IMR-90 (cell line): Measurements from ENCODE around the gene CA4. TPM values are rescaled to one million over a fixed set of nuclear protein-coding genes. Genes with fewer than 3 reads are reported as not detected.

Source experiments
- ATAC-seq: fragments of 200-7000 bp; cut with Tn5 transposase; 2 replicates; pipeline ENCODE4 v1.9.1; 2020; ENCODE audit warnings: low read depth, mild to moderate bottlenecking, moderate library complexity
- BruUV-seq: library from RNA; stranded (reverse); fragments of 400-500 nt; replicated peaks from 2 replicates; lab custom pipeline; 2021; lab: Mats Ljungman, UMichigan
- CTCF ChIA-PET: fragments of 300-600 bp; formaldehyde crosslinking; extraction: SDS; loops from one replicate; lab custom pipeline; 2021; ENCODE audit warnings: antibody characterized with exemption; lab: Yijun Ruan, JAX
- POLR2A ChIA-PET: fragments of 300-600 bp; sonication (Branson Sonifier 250); formaldehyde crosslinking; loops from one replicate; lab custom pipeline; 2022; ENCODE audit warnings: antibody characterized with exemption; ENCODE audit not compliant: unreplicated experiment; lab: Charles Lee
- DNase-seq: peaks from one replicate; pipeline ENCODE4 v3.0.0; 2013
- H2AFZ ChIP-seq: replicated peaks from 2 replicates; pipeline ENCODE3; 2013; ENCODE audit warnings: low read length, mild to moderate bottlenecking; ENCODE audit not compliant: poor library complexity
- H2AK5ac ChIP-seq: 2 replicates; pipeline ENCODE4 v1.6.1; 2013; ENCODE audit warnings: low read depth, low read length, inconsistent platforms
- H2AK9ac ChIP-seq: replicated peaks from 2 replicates; pipeline ENCODE3; 2013; ENCODE audit warnings: mild to moderate bottlenecking, low read depth, low read length, moderate library complexity; ENCODE audit not compliant: poor library complexity
- H2BK120ac ChIP-seq: 2 replicates; pipeline ENCODE4 v1.6.1; 2013; ENCODE audit warnings: low read depth, low read length, inconsistent platforms
- H2BK15ac ChIP-seq: 3 replicates; pipeline ENCODE4 v1.6.1; 2013; ENCODE audit warnings: low read depth, low read length, inconsistent platforms
- H2BK20ac ChIP-seq: 2 replicates; pipeline ENCODE4 v1.6.1; 2013; ENCODE audit warnings: low read depth, mild to moderate bottlenecking, inconsistent platforms, low read length, moderate library complexity
- H2BK5ac ChIP-seq: 2 replicates; pipeline ENCODE4 v1.6.1; 2013; ENCODE audit warnings: mild to moderate bottlenecking, low read depth, low read length, inconsistent platforms; ENCODE audit not compliant: poor library complexity, severe bottlenecking
- H3K14ac ChIP-seq: replicated peaks from 2 replicates; pipeline ENCODE4 v1.6.1; 2013; ENCODE audit warnings: low read depth, low read length, inconsistent platforms
- H3K18ac ChIP-seq: 2 replicates; pipeline ENCODE4 v1.6.1; 2013; ENCODE audit warnings: low read depth, low read length, control low read depth
- H3K23ac ChIP-seq: 2 replicates; pipeline ENCODE4 v1.6.1; 2013; ENCODE audit warnings: low read depth, low read length, inconsistent platforms
- H3K27ac ChIP-seq: 2 replicates; pipeline ENCODE4 v1.5.1; 2013; ENCODE audit warnings: mild to moderate bottlenecking, control low read depth, low read length; ENCODE audit not compliant: insufficient read depth
- H3K27me3 ChIP-seq: 2 replicates; pipeline ENCODE4 v1.6.1; 2013; ENCODE audit warnings: low read length; ENCODE audit not compliant: control insufficient read depth, insufficient read depth
- H3K36me3 ChIP-seq: 2 replicates; pipeline ENCODE4 v1.6.1; 2013; ENCODE audit warnings: low read length, mixed read lengths; ENCODE audit not compliant: control insufficient read depth, insufficient read depth
- H3K4ac ChIP-seq: 2 replicates; pipeline ENCODE4 v1.6.1; 2013; ENCODE audit warnings: low read depth, low read length, inconsistent platforms
- H3K4me1 ChIP-seq: 2 replicates; pipeline ENCODE4 v1.6.1; 2013; ENCODE audit warnings: low read length, mixed read lengths; ENCODE audit not compliant: control insufficient read depth, insufficient read depth
- H3K4me2 ChIP-seq: 2 replicates; pipeline ENCODE4 v1.6.1; 2013; ENCODE audit warnings: low read depth, mild to moderate bottlenecking, control low read depth, low read length, moderate library complexity
- H3K4me3 ChIP-seq: 2 replicates; pipeline ENCODE4 v1.5.1; 2013; ENCODE audit warnings: low read depth, mild to moderate bottlenecking, control low read depth, low read length, moderate library complexity; ENCODE audit not compliant: insufficient read depth
- H3K56ac ChIP-seq: 2 replicates; pipeline ENCODE4 v1.6.1; 2013; ENCODE audit warnings: low read length, inconsistent platforms; ENCODE audit not compliant: insufficient read depth; ENCODE audit errors: extremely low read depth
- H3K79me1 ChIP-seq, 2 experiments: 2 replicates each; pipeline ENCODE4 v1.6.1; 2013; ENCODE audit warnings: low read length in 2 of 2, inconsistent platforms in 1 of 2, low read depth in 1 of 2
- H3K9ac ChIP-seq: 2 replicates; pipeline ENCODE4 v1.6.1; 2013; ENCODE audit warnings: low read depth, low read length, control low read depth
- H3K9me1 ChIP-seq: 2 replicates; pipeline ENCODE4 v1.6.1; 2013; ENCODE audit warnings: low read length, inconsistent platforms; ENCODE audit not compliant: insufficient read depth
- H3K9me3 ChIP-seq: 2 replicates; pipeline ENCODE4 v1.6.1; 2013; ENCODE audit warnings: low read length; ENCODE audit not compliant: control insufficient read depth, insufficient read depth
- H4K20me1 ChIP-seq: 2 replicates; pipeline ENCODE4 v1.6.1; 2013; ENCODE audit warnings: low read length, inconsistent platforms; ENCODE audit not compliant: insufficient read depth
- H4K5ac ChIP-seq: 2 replicates; pipeline ENCODE4 v1.6.1; 2013; ENCODE audit warnings: mild to moderate bottlenecking, low read depth, low read length, control low read depth
- H4K8ac ChIP-seq, 2 experiments: 2 replicates each; pipeline ENCODE4 v1.6.1; 2013; ENCODE audit warnings: low read depth in 2 of 2, low read length in 2 of 2, control low read depth in 1 of 2, inconsistent platforms in 1 of 2
- H4K91ac ChIP-seq: 2 replicates; pipeline ENCODE4 v1.6.1; 2013; ENCODE audit warnings: low read depth, low read length, inconsistent platforms; ENCODE audit not compliant: insufficient read depth
- BHLHE40 ChIP-seq: fragments of 150-350 bp; IDR thresholded peaks from 2 replicates; pipeline ENCODE4 v1.6.1; 2016; ENCODE audit warnings: mild to moderate bottlenecking, low read depth, low read length
- CEBPB ChIP-seq: IDR thresholded peaks from 2 replicates; pipeline ENCODE4 v1.6.1; 2012; ENCODE audit warnings: low read depth, low read length, improper control_type of control experiment
- CHD1 ChIP-seq: IDR thresholded peaks from 2 replicates; pipeline ENCODE4 v1.6.1; 2012; ENCODE audit warnings: low read depth, low read length, improper control_type of control experiment
- FOS ChIP-seq: fragments of 150-350 bp; IDR thresholded peaks from 2 replicates; pipeline ENCODE4 v1.6.1; 2016; ENCODE audit warnings: low read depth, low read length
- MAFK ChIP-seq: IDR thresholded peaks from 2 replicates; pipeline ENCODE4 v1.6.1; 2012; ENCODE audit warnings: low read depth, low read length, improper control_type of control experiment
- MAZ ChIP-seq: IDR thresholded peaks from 2 replicates; pipeline ENCODE4 v1.6.1; 2012; ENCODE audit warnings: low read depth, mild to moderate bottlenecking, low read length, improper control_type of control experiment, moderate library complexity, borderline replicate concordance
- MXI1 ChIP-seq: IDR thresholded peaks from 2 replicates; pipeline ENCODE4 v1.6.1; 2012; ENCODE audit warnings: low read depth, mild to moderate bottlenecking, low read length, moderate library complexity, borderline replicate concordance
- NFE2L2 ChIP-seq: fragments of 150-350 bp; IDR thresholded peaks from 2 replicates; pipeline ENCODE4 v1.6.1; 2016; ENCODE audit warnings: low read depth, mild to moderate bottlenecking, low read length
- POLR2A ChIP-seq: IDR thresholded peaks from 2 replicates; pipeline ENCODE4 v1.6.1; 2012; ENCODE audit warnings: mild to moderate bottlenecking, low read depth, low read length
- RAD21 ChIP-seq: IDR thresholded peaks from 2 replicates; pipeline ENCODE4 v1.6.1; 2012; ENCODE audit warnings: low read length, improper control_type of control experiment
- RFX5 ChIP-seq: IDR thresholded peaks from 2 replicates; pipeline ENCODE4 v1.8.0; 2012; ENCODE audit warnings: low read depth, mild to moderate bottlenecking, low read length, moderate library complexity
- SMC3 ChIP-seq: fragments of 150-350 bp; IDR thresholded peaks from 2 replicates; pipeline ENCODE4 v1.6.1; 2016; ENCODE audit warnings: low read depth, mild to moderate bottlenecking, antibody characterized with exemption, low read length, moderate library complexity
- WGBS, 2 experiments: methylation state at CpG; one replicate each; pipeline versions ENCODE4 v1.1.5 to v1.1.7; 2013; ENCODE audit warnings: missing lambda C conversion rate in 2 of 2; ENCODE audit not compliant: insufficient read length in 1 of 2; ENCODE audit errors: extremely low coverage in 2 of 2; 5-methylcytosine and 5-hydroxymethylcytosine counted together
- dilution Hi-C: fragments of 300-500 bp; cut with HindIII; formaldehyde crosslinking; loops from one replicate; pipeline ENCODE4 v1.14.3; 2018; ENCODE audit warnings: low sequenced_read_pairs; ENCODE audit not compliant: unreplicated experiment
- in situ Hi-C: fragments of 300-500 bp; cut with MboI; formaldehyde crosslinking; loops from 3 replicates; pipeline ENCODE4 v1.14.3; 2019; ENCODE audit warnings: low sequenced_read_pairs, inconsistent platforms, mixed read lengths
- intact Hi-C: fragments of 100-400 bp; cut with micrococcal nuclease; formaldehyde crosslinking; loops from 2 replicates; pipeline ENCODE4 v1.10.0; 2022
- polyA plus RNA-seq, 3 experiments: library from polyadenylated mRNA; depleted of rRNA; stranded (reverse); fragments of >200 nt; gene quantifications; 2 replicates each; pipeline ENCODE4 v1.2.3, GENCODE V29; 2012; ENCODE audit warnings: low replicate concordance in 1 of 3
- total RNA-seq: library from RNA; depleted of rRNA; stranded (reverse); fragments of >200 nt; gene quantifications from 2 replicates; pipeline ENCODE4 v1.2.3, GENCODE V29; 2012
- TF ChIP-seq, protein P1 (sequence below): conservative IDR thresholded peaks from 2 replicates; pipeline ENCODE4 v1.5.1; 2012; ENCODE audit warnings: mild to moderate bottlenecking, low read depth, low read length, improper control_type of control experiment
- TF ChIP-seq, protein P2 (sequence below): fragments of 150-350 bp; IDR thresholded peaks from 2 replicates; pipeline ENCODE4 v1.6.1; 2017; ENCODE audit warnings: mild to moderate bottlenecking, antibody characterized with exemption, low read length, low read depth

Gene CA4
- total and polyA plus RNA-seq, 2 of the 4 experiments (the other 2 are of a cell fraction) = not detected

DNA sequence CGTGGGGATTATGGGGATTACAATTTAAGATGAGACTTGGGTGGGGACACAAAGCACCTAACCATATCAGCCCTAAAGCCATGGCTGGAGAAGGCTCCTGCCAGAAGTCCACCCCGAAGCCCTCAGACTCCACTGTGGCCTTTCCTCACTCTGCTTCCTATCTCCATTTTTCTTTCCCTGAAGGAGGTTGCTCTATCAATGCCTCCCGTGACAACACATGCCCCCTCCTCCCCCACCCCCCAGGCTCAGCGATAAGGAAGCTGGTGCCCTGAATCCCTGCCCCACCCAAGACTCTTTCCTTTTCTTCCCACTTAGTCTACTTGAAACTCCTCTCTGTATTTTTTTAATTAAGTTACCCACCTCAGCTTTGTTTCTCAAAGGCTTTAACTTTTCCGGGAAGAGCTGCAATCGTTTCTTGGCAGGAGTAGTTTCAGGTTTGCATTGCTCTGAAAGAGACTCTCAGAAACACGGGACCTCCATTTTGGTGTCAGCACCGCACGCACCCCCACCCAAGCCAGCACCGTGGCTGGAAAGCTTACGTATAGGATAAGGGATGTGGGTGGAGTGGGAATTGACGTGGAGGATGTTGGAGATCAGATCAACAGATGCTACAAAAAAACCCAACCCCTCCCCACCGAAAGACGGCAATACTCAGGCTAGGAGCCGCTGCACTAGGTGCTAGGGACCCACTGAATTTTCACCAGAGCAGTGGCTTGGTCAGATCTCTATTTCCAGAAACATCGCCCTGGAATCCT lies 15.2 kb upstream of the CA4 start:
- BruUV-seq = no TSS peak
- TF ChIP-seq MAFK = no peak
- no peak for TF ChIP-seq NFE2L2
- TF ChIP-seq CEBPB = no peak
- TF ChIP-seq MXI1 = no peak
- TF ChIP-seq POLR2A = no peak
- TF ChIP-seq CHD1 = no peak
- TF ChIP-seq, protein P1, sequence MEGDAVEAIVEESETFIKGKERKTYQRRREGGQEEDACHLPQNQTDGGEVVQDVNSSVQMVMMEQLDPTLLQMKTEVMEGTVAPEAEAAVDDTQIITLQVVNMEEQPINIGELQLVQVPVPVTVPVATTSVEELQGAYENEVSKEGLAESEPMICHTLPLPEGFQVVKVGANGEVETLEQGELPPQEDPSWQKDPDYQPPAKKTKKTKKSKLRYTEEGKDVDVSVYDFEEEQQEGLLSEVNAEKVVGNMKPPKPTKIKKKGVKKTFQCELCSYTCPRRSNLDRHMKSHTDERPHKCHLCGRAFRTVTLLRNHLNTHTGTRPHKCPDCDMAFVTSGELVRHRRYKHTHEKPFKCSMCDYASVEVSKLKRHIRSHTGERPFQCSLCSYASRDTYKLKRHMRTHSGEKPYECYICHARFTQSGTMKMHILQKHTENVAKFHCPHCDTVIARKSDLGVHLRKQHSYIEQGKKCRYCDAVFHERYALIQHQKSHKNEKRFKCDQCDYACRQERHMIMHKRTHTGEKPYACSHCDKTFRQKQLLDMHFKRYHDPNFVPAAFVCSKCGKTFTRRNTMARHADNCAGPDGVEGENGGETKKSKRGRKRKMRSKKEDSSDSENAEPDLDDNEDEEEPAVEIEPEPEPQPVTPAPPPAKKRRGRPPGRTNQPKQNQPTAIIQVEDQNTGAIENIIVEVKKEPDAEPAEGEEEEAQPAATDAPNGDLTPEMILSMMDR = no peak
- TF ChIP-seq MAZ = no peak
- TF ChIP-seq, protein P2, sequence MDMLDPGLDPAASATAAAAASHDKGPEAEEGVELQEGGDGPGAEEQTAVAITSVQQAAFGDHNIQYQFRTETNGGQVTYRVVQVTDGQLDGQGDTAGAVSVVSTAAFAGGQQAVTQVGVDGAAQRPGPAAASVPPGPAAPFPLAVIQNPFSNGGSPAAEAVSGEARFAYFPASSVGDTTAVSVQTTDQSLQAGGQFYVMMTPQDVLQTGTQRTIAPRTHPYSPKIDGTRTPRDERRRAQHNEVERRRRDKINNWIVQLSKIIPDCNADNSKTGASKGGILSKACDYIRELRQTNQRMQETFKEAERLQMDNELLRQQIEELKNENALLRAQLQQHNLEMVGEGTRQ = no peak
- TF ChIP-seq FOS = no peak
- TF ChIP-seq SMC3 = no peak
- TF ChIP-seq RAD21 = no peak
- TF ChIP-seq RFX5 = no peak
- TF ChIP-seq BHLHE40 = no peak

More for the DNA sequence above, 15.2 kb upstream of the CA4 start:
- H3K56ac ChIP-seq = peak overlapping the region; percentile 63
- H3K14ac ChIP-seq = peak overlapping the region; percentile 53
- in situ Hi-C loops (loop anchor here (25.0 kb wide), 2 partner anchors 278 to 503 kb away; partner anchors contain the start of gene CHCT1), intact Hi-C loops (loop anchor here (10.0 kb wide), 1 partner anchor 470 kb away; the partner anchor contains the start of gene PPM1D), dilution Hi-C loops (no loop called here)
- H3K27me3 ChIP-seq = peaks cover 18% of the 10 kb centered on the region
- CTCF ChIA-PET = no interaction called here
- peak overlapping the region; percentile 76; the same call in 1 of the 2 replicates for H3K23ac ChIP-seq
- no peaks in the 10 kb centered on the region for H3K4me1 ChIP-seq
- peak overlapping the region; percentile 94 for H2AFZ ChIP-seq
- H2BK20ac ChIP-seq = no peak overlapping the region
- peak overlapping the region; percentile 12 for H2BK5ac ChIP-seq
- 0% methylated on average over 2 of the region's 16 CpGs; no CpG with 5 or more reads in 1 of the 2 experiments for WGBS, 2 experiments
- H3K9me1 ChIP-seq = peaks cover 8% of the 10 kb centered on the region
- DNase-seq = peak; percentile 67
- H4K91ac ChIP-seq = peak overlapping the region; percentile 75
- H3K9ac ChIP-seq = peak overlapping the region; percentile 57
- no peak overlapping the region for H4K5ac ChIP-seq
- peak overlapping the region; percentile 73 for H2AK9ac ChIP-seq
- 0 out of 2 replicates have a peak overlapping the region, but pooled peaks have one; percentile 36 for H2AK5ac ChIP-seq
- H2BK120ac ChIP-seq = no peak overlapping the region; the same call in 1 of the 2 replicates
- peak overlapping the region in 1 of 2 experiments; percentile 56; a peak in 1 of 4 replicates for H4K8ac ChIP-seq
- peaks cover 16 to 27% of the 10 kb centered on the region in 2 experiments; a peak in 2 of 4 replicates for H3K79me1 ChIP-seq
- peak overlapping the region; percentile 81 for H3K4me2 ChIP-seq
- peak; percentile 29 for ATAC-seq
- peaks cover 4% of the 10 kb centered on the region; the same call in 1 of the 2 replicates for H3K36me3 ChIP-seq
- H3K4ac ChIP-seq = peak overlapping the region; percentile 65
- H3K4me3 ChIP-seq = peak overlapping the region; percentile 59
- POLR2A ChIA-PET = no interaction called here
- H2BK15ac ChIP-seq = no peak overlapping the region
- peak overlapping the region; percentile 25 for H3K27ac ChIP-seq
- no peaks in the 10 kb centered on the region for H3K9me3 ChIP-seq
- H3K18ac ChIP-seq = no peak overlapping the region
- H4K20me1 ChIP-seq = no peaks in the 10 kb centered on the region
